ENCODE measurements around the gene CHEK1.

DNA sequence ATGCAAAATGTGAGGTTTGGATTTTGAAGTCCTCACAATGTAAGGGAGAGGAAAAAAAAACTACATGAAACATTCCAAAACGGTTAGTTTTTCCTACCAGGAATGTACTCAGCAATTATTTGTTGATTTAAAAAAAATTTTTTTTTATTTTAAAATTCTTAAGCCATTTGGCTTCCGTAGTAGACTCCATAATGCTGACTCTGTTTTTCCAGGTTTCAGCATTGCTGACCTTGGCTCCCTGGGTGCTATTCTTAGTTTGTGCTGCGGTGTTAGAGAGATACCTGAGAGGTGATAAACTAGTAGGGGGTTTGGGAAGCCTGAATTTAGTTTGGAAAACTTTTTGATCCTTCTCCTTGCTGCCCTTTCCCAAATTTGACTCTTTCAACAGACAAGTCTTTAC lies 21.8 kb upstream of the CHEK1 start:
- TF ChIP-seq EP300 (IDR thresholded peaks at IDR 0.05) (no peak), POLR2AphosphoS5 (IDR thresholded peaks at IDR 0.05) (no peak), POLR2A (IDR thresholded peaks at IDR 0.05) (no peak)
- TF ChIP-seq, protein P1, sequence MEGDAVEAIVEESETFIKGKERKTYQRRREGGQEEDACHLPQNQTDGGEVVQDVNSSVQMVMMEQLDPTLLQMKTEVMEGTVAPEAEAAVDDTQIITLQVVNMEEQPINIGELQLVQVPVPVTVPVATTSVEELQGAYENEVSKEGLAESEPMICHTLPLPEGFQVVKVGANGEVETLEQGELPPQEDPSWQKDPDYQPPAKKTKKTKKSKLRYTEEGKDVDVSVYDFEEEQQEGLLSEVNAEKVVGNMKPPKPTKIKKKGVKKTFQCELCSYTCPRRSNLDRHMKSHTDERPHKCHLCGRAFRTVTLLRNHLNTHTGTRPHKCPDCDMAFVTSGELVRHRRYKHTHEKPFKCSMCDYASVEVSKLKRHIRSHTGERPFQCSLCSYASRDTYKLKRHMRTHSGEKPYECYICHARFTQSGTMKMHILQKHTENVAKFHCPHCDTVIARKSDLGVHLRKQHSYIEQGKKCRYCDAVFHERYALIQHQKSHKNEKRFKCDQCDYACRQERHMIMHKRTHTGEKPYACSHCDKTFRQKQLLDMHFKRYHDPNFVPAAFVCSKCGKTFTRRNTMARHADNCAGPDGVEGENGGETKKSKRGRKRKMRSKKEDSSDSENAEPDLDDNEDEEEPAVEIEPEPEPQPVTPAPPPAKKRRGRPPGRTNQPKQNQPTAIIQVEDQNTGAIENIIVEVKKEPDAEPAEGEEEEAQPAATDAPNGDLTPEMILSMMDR (IDR thresholded peaks at IDR 0.05) = no peak
